DMS79 (cell line): ENCODE data around the gene STK32B.

ENCODE experiments used
- DNase-seq: peaks from one replicate; lab custom pipeline; 2025; lab: John Stamatoyannopoulos, UW

STK32B gene

DNA sequence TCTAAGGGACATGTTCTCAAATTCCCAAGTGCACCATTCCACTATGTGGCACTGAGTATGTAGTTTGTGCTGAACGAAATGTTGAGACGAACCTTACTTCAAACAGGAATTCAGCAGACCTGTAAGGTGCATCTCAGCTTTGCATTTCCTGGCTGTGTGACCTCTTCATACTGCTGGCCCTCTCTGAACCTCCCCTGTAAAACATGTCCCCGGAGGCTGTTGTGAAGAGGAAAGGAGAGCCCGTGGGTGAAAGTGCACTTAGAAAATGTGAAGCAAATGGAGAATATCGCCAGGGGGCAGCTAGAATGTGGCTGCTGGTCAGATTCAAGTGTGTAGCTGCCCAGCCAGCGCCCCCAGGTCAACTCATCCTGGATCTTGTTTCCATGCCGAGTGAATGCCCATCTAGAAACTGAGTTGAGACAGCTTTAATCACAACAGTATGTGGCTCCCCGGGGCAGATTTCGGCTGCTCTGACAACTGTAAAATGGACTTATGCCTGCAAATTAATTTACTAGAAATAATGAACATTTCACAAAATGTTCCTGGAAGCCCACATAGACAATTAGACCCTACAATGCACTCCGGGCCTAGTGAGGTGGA lies 393.7 kb downstream of the STK32B start:
- no peak for DNase-seq

DNA sequence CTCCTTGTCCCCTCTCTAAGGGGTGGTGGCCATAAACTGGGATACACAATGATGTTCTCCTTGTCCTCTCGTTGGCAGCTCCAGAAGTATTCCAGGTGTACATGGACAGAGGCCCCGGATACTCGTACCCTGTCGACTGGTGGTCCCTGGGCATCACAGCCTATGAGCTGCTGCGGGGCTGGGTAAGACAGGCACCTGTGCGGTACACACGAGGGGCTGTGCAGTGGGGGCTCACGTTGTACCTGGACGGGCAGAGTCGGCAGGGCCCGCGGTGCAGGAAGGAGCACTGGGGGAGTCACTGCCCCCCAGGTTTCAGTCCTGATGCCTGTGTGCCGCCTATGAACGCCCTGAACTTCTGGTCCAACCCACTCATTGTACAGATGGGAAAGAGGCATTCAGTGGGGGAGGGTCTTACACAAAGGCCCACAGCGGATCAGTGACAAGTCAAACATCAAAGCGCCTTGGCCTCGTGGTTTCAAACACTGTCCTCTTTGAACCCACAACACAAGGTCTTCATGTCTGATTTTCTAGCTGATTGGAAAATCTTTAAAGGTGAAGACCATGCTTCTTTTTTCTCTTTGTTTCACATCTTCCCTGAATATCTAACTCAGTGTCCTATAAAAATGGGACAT lies 395.4 kb downstream of the STK32B start:
- DNase-seq, result no peak

DNA sequence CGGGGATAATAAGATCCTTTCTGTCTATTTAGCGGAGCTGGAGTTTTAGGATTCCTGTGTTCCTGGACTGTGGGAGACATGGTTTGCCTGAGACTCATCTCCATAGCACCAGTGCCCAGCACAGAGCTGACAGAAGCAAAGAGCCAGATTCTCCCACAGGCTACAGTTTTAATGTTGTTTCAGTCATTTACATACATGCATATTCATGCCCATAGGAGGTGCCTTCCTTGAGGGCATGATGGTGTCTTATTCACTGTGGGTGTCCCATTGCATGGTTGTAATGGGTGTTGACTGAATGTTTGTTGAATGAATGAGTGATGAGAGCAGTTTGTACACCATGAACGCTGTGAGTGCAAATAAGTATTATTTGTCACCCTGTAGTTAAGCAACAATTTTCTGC lies 396.5 kb downstream of the STK32B start:
- DNase-seq, result no peak

DNA sequence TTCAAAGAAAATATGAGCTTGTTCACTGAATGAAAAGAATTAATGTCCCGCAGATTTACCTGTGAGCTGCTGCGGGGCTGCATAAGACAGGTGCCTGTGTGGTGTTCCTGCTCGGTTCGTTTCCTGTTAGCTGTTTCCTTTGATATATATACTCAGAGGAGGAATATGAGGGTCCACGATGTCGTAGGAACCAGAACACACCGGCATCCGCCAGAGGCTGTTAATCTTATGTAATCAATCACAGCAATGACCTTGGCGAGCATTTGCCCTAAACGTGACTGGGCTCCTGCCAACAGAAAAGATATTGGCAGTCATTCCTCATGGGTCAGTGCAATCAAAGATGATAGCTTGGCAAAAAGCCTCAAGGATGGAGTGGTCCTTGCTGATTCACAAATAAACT lies 396.9 kb downstream of the STK32B start:
- DNase-seq, result no peak

- DNase-seq, result no peak
Observed at GRCh38 chr4:5451243-5451642, 400.0 kb downstream of the STK32B start.

DNA sequence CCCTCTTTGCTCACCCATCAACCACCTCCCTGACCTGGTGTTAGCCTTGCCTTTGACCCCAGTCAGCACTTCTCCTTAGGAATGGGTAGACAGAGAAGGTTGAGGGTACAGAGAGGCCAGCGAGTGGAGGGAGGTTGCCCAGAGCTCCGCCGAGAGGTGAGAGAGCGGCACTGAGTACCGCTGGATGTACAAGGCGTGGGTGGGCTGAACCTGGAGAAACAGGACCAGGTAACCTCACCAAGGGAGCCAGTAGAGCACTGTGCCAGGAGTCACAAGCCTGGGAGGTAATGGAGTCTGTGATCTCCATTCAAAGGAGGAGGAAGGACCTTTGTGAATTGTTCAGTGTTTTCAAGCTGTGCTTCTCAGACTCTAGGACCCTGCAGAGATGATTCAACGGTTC lies 400.9 kb downstream of the STK32B start:
- DNase-seq, result no peak

GRCh38 chr4:5455003-5455585 lies 403.8 kb downstream of the STK32B start:
- DNase-seq, result no peak

GRCh38 chr4:5456296-5456845 lies 405.1 kb downstream of the STK32B start:
- DNase-seq, result no peak

DNA sequence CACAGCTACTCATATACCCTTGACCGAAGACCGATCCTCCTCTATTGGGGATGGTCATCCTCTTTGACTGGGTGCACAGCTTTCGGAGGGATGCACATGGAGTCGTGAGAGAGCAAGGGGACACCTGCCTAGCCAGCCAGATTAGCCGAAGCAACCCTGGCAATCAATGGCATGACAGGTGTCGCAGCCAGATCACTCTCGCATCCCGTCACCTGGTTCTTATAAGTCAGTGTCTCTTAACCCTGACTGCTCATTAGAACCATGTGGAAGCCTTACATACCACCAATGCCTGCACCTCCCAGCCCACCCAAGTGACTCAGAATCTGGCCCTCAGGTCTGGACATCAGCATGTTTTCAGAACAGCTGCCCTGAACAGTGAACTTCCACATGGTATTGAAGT lies 407.4 kb downstream of the STK32B start:
- DNase-seq, result no peak

- no peak for DNase-seq
Observed at GRCh38 chr4:5459236-5459635, 408.0 kb downstream of the STK32B start.

DNA sequence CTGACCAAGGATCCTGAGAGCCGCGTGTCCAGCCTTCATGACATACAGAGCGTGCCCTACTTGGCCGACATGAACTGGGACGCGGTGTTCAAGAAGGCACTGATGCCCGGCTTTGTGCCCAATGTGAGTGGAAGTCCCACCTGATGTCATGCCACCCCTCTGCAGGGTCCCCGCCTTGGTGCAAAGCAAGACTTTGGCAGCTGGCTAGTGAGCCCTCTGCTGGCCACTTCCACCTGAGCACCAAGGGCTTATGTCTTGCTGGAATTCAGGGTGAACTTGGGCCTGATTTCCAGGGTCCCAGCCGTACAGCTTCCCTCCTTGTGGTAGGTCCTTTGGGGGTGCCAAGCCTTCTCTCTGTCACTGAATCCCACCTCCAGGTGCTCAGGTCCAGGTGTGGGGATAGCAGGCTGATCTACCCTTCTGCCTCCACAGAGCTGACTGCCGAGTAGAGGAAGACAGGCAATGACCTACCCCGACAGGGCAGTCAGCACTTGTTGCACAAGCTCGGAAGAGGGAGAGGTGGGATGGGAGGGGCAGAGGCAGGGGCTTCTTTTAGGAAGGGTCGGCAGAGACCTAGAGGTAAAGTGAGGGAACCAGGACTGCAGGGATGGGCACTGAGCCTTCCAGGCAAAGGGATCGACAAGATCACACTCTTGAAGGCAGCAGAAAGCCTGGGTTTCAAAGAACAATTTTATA lies 409.0 kb downstream of the STK32B start:
- DNase-seq, result no peak

- no peak for DNase-seq
Observed at GRCh38 chr4:5461477-5461876, 410.2 kb downstream of the STK32B start.

GRCh38 chr4:5462254-5462835 lies 411.1 kb downstream of the STK32B start:
- no peak for DNase-seq

DNA sequence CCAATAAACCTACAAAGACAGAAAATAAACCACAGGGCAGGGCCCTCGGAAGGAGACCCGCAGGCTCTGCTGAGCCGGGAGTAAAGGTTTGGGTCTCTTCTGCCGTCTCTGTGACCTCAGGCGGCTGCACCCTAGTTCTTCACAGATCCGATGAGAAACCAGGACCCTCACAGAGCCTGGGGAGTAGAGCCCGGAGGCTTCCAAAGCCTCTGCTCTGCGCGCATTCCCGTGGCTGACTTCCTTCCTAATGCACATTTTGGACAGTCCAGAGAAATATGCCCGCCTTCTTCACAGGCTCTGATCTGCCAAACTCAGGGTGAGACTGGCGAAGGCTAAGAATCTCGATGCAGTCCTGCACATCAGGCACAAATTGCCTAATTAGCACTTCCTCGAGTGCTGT lies 411.6 kb downstream of the STK32B start:
- no peak for DNase-seq

- DNase-seq, result no peak
Observed at GRCh38 chr4:5463361-5463760, 412.1 kb downstream of the STK32B start.

GRCh38 chr4:5463936-5464650 lies 412.8 kb downstream of the STK32B start:
- no peak for DNase-seq

- no peak for DNase-seq
Observed at GRCh38 chr4:5465529-5465928, 414.2 kb downstream of the STK32B start.

- no peak for DNase-seq
Observed at GRCh38 chr4:5465956-5466355, 414.7 kb downstream of the STK32B start.

DNA sequence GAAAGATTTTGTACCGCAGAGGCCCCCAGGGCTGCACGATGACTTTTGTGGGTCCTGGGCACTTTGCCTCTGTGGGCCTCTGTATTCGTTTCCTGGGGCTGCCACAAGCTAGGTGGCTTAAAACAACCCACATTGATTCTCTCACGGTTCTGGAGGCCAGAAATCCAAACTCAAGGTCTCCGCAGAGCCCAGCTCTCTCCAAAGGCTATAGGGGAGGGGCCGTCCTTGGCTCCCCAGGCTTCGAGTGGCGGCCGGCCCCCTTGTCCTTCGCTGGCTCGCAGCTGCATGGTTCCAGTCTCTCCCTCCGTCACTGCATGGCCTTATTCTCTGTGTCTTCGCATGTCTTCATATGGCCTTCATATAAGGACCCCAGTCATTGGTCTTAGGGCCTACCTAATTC lies 415.8 kb downstream of the STK32B start:
- DNase-seq, result no peak

DNA sequence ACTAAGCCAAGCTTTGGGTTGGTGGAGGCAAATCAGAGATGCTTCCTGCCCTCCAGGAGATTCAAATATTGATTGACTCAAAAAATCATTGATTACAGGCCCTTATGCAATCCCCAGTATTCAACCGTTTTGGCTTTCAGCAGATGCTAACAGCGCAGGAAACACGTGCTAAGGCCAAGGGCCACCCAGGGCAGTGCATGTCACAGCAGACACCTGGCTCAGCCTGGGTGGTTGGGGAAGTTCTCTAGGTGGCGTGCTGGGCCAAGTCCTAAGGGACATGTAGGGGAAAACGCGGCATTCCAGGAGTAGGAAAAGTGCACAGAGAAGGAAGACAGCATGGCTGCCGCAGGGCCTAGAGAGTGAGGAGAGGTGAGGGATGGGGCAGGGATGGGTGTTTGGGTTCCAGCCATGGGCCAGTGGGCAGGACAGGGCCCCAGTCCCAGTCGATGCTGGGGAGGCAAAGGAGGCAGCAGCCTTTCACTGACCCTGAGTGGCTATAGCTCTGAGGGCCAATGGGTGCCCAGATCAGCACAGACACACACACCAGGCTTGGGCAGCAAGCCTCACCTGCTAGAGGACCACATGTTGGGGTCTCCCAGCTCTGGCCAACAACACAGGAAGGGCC lies 418.0 kb downstream of the STK32B start:
- DNase-seq, result no peak

DNA sequence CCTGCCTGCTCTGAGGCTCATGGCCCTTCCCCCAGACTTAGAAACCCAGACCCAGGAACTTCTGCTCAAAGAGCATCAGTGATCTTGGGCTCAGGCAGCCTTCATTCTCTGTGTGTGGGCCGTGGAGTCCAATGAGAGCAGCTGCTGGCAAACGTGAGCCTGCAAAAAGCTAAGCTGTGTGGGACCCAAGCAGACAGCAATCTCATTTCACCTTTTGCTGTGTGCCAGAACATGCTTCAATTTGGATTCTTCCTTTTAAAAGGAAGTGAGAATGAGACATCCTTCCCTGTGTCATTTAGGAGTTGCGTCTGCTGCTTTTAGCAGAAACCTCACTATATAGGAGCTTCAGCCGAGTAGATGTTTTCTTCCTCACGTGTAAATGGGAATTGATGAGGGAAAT lies 418.6 kb downstream of the STK32B start:
- no peak for DNase-seq
